HepG2 (cell line): ENCODE results near the gene SLC25A33. TPM values are rescaled to one million over a fixed set of nuclear protein-coding genes. Genes with fewer than 3 reads are reported as not detected.
A peak's percentile ranks its signal among the peaks of the same experiment; 100 is the strongest.

Experiments used
- ARHGAP35 ChIP-seq: sonication (generic); formaldehyde crosslinking; IDR thresholded peaks from 2 replicates; pipeline ENCODE4 v1.9.0; 2022; ENCODE audit warnings: mild to moderate bottlenecking, inconsistent platforms, moderate library complexity, missing genetic modification reagents, borderline replicate concordance
- ARID2 ChIP-seq: sonication (generic); formaldehyde crosslinking; IDR thresholded peaks from 2 replicates; pipeline ENCODE4 v1.8.1; 2022; ENCODE audit warnings: mild to moderate bottlenecking, missing genetic modification reagents, borderline replicate concordance
- CEBPG ChIP-seq: IDR thresholded peaks from 2 replicates; pipeline ENCODE4 v1.6.1; 2016
- GZF1 ChIP-seq: sonication (generic); formaldehyde crosslinking; IDR thresholded peaks from 2 replicates; pipeline ENCODE4 v1.5.1; 2020; ENCODE audit warnings: mild to moderate bottlenecking, missing genetic modification reagents
- HOXA3 ChIP-seq: sonication (generic); formaldehyde crosslinking; IDR thresholded peaks from 2 replicates; pipeline ENCODE4 v1.5.0; 2020; ENCODE audit warnings: missing genetic modification reagents
- KLF11 ChIP-seq: IDR thresholded peaks from 2 replicates; pipeline ENCODE4 v1.6.1; 2016; ENCODE audit warnings: missing compliant biosample characterization
- KLF12 ChIP-seq: sonication (generic); formaldehyde crosslinking; IDR thresholded peaks from 2 replicates; pipeline ENCODE4 v1.4.0; 2020; ENCODE audit warnings: missing genetic modification reagents, borderline replicate concordance
- MAFG ChIP-seq: sonication (generic); formaldehyde crosslinking; IDR thresholded peaks from 2 replicates; pipeline ENCODE4 v1.5.1; 2020; ENCODE audit warnings: mild to moderate bottlenecking, missing genetic modification reagents
- MEIS2 ChIP-seq: sonication (generic); formaldehyde crosslinking; IDR thresholded peaks from 2 replicates; pipeline ENCODE4 v1.9.0; 2021; ENCODE audit warnings: mild to moderate bottlenecking, missing genetic modification reagents
- PHF21A ChIP-seq: sonication (generic); formaldehyde crosslinking; IDR thresholded peaks from 2 replicates; pipeline ENCODE4 v1.5.0; 2020; ENCODE audit warnings: mild to moderate bottlenecking, missing genetic modification reagents
- SMAD9 ChIP-seq: sonication (generic); formaldehyde crosslinking; IDR thresholded peaks from 2 replicates; pipeline ENCODE4 v1.5.1; 2020; ENCODE audit warnings: mild to moderate bottlenecking, missing genetic modification reagents
- THYN1 ChIP-seq: sonication (generic); formaldehyde crosslinking; IDR thresholded peaks from 2 replicates; pipeline ENCODE4 v1.8.1; 2023; ENCODE audit warnings: low read depth, mild to moderate bottlenecking, moderate library complexity, missing genetic modification reagents, borderline replicate concordance
- ZFP36 ChIP-seq: fragments of 150-350 bp; IDR thresholded peaks from 2 replicates; pipeline ENCODE4 v1.6.1; 2018; ENCODE audit warnings: borderline replicate concordance, low read length, low read depth; ENCODE audit not compliant: partially characterized antibody
- ZNF326 ChIP-seq: sonication (generic); formaldehyde crosslinking; IDR thresholded peaks from 2 replicates; pipeline ENCODE4 v1.4.0; 2020; ENCODE audit warnings: missing genetic modification reagents, borderline replicate concordance
- ZNF329 ChIP-seq: sonication (generic); formaldehyde crosslinking; IDR thresholded peaks from 2 replicates; pipeline ENCODE4 v1.9.0; 2021; ENCODE audit warnings: low read depth, mild to moderate bottlenecking, missing genetic modification reagents
- ZNF382 ChIP-seq: sonication (generic); formaldehyde crosslinking; IDR thresholded peaks from 2 replicates; pipeline ENCODE4 v1.5.0; 2020; ENCODE audit warnings: missing genetic modification reagents, mild to moderate bottlenecking, borderline replicate concordance
- ZNF552 ChIP-seq: sonication (generic); formaldehyde crosslinking; IDR thresholded peaks from 2 replicates; pipeline ENCODE4 v1.9.0; 2022; ENCODE audit warnings: missing genetic modification reagents, mild to moderate bottlenecking, borderline replicate concordance
- ZNF605 ChIP-seq: sonication (generic); formaldehyde crosslinking; IDR thresholded peaks from 2 replicates; pipeline ENCODE4 v1.8.0; 2022; ENCODE audit warnings: mild to moderate bottlenecking, missing genetic modification reagents
- ZNF768 ChIP-seq: sonication (generic); formaldehyde crosslinking; IDR thresholded peaks from 2 replicates; pipeline ENCODE4 v1.4.0; 2020; ENCODE audit warnings: missing genetic modification reagents
- polyA plus RNA-seq, 8 experiments: library from polyadenylated mRNA; depleted of rRNA in 3 of 8; stranded (reverse) in 7 of 8; unstranded in 1 of 8; fragments of >200 nt; fragmentation: Illumina TruSeq in 4 of 8; extraction: Trizol in 4 of 8; gene quantifications; 2 replicates each; pipeline versions ENCODE4 v1.2.1 to v1.2.3, GENCODE V29; 2011 to 2016; ENCODE audit warnings: low read depth in 4 of 8, missing spikeins in 1 of 8, mixed read lengths in 1 of 8; ENCODE audit not compliant: insufficient read depth in 1 of 8
- total RNA-seq, 5 experiments: library from RNA; depleted of rRNA; stranded (reverse); fragments of >200 nt; fragmentation: Illumina TruSeq; extraction: Trizol; gene quantifications; 2 replicates each; pipeline ENCODE4 v1.2.3, GENCODE V29; 2016; ENCODE audit warnings: low read depth in 1 of 5
- TF ChIP-seq, protein P1 (sequence below): sonication (generic); formaldehyde crosslinking; IDR thresholded peaks from 2 replicates; pipeline ENCODE4 v1.4.0; 2020; ENCODE audit warnings: missing genetic modification reagents
- TF ChIP-seq, protein P2 (sequence below): sonication (generic); formaldehyde crosslinking; conservative IDR thresholded peaks from 2 replicates; pipeline ENCODE4 v1.4.0; 2020; ENCODE audit warnings: missing genetic modification reagents
- TF ChIP-seq, protein P3 (sequence below): sonication (generic); formaldehyde crosslinking; IDR thresholded peaks from 2 replicates; pipeline ENCODE4 v1.8.1; 2023; ENCODE audit warnings: mild to moderate bottlenecking, inconsistent platforms, moderate library complexity, missing genetic modification reagents, borderline replicate concordance

The SLC25A33 gene
- total and polyA plus RNA-seq, 2 of the 13 experiments (the other 11 are each of a cell fraction or from before 2014, with no cell fraction given) = 15.4 to 50.3 TPM

DNA sequence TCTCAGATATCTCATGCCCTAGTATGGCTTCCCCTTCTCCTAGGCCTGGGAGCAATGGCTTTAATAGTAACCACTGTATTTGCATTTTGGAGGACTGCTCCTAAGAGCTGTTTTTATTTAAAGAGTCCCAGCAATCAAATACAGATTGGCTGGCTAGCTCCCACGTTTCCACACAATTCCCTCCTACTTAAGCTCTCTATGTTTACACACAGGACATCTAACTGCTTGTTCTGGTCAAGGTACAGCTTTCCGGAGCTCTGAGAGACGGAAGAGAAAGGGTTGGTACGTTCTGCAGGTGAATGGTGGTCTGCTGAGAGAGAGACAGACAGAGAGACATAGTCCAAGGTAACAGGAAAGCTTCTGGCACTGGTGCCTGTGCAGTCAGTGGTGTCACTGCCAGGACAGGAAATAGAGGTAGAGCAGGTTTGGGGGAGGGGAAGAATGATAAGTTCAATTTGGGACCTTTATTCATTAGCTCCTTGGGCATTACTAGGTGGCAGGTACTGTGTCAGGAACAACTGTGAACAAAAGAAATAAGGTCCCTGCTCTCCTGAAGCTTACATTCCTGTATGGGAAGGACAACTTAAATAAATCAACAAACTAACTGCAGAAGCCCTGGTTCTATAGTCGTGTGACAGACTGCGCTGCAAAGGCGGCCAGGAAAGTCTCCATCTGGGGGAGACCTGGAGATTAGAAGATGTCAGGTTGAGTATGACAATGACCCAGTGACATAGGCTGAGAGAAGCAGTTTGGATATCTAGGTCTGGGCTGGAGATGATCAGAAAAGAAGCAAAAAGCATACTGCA lies 1.2 kb upstream of the SLC25A33 start (continued):
- TF ChIP-seq ARHGAP35 (CRISPR knock-in tag) = no peak
- TF ChIP-seq ARID2 = no peak
- TF ChIP-seq MAFG (CRISPR knock-in tag) = no peak
- TF ChIP-seq ZNF382 (CRISPR knock-in tag) = no peak
- TF ChIP-seq, protein P1, sequence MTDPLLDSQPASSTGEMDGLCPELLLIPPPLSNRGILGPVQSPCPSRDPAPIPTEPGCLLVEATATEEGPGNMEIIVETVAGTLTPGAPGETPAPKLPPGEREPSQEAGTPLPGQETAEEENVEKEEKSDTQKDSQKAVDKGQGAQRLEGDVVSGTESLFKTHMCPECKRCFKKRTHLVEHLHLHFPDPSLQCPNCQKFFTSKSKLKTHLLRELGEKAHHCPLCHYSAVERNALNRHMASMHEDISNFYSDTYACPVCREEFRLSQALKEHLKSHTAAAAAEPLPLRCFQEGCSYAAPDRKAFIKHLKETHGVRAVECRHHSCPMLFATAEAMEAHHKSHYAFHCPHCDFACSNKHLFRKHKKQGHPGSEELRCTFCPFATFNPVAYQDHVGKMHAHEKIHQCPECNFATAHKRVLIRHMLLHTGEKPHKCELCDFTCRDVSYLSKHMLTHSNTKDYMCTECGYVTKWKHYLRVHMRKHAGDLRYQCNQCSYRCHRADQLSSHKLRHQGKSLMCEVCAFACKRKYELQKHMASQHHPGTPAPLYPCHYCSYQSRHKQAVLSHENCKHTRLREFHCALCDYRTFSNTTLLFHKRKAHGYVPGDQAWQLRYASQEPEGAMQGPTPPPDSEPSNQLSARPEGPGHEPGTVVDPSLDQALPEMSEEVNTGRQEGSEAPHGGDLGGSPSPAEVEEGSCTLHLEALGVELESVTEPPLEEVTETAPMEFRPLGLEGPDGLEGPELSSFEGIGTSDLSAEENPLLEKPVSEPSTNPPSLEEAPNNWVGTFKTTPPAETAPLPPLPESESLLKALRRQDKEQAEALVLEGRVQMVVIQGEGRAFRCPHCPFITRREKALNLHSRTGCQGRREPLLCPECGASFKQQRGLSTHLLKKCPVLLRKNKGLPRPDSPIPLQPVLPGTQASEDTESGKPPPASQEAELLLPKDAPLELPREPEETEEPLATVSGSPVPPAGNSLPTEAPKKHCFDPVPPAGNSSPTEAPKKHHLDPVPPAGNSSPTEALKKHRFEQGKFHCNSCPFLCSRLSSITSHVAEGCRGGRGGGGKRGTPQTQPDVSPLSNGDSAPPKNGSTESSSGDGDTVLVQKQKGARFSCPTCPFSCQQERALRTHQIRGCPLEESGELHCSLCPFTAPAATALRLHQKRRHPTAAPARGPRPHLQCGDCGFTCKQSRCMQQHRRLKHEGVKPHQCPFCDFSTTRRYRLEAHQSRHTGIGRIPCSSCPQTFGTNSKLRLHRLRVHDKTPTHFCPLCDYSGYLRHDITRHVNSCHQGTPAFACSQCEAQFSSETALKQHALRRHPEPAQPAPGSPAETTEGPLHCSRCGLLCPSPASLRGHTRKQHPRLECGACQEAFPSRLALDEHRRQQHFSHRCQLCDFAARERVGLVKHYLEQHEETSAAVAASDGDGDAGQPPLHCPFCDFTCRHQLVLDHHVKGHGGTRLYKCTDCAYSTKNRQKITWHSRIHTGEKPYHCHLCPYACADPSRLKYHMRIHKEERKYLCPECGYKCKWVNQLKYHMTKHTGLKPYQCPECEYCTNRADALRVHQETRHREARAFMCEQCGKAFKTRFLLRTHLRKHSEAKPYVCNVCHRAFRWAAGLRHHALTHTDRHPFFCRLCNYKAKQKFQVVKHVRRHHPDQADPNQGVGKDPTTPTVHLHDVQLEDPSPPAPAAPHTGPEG (CRISPR knock-in tag) = no peak
- no peak for TF ChIP-seq ZNF326 (CRISPR knock-in tag)
- peak; percentile 37; the same call in 1 of the 2 replicates for TF ChIP-seq ZNF552 (CRISPR knock-in tag)
- TF ChIP-seq MEIS2 (CRISPR knock-in tag) = peak; percentile 61; the same call in 1 of the 2 replicates
- TF ChIP-seq ZNF329 = no peak
- TF ChIP-seq ZFP36 = no peak
- TF ChIP-seq KLF11 (CRISPR knock-in tag) = peak; percentile 72
- peak; percentile 87 for TF ChIP-seq HOXA3 (CRISPR knock-in tag)
- no peak for TF ChIP-seq KLF12
- TF ChIP-seq, protein P2, sequence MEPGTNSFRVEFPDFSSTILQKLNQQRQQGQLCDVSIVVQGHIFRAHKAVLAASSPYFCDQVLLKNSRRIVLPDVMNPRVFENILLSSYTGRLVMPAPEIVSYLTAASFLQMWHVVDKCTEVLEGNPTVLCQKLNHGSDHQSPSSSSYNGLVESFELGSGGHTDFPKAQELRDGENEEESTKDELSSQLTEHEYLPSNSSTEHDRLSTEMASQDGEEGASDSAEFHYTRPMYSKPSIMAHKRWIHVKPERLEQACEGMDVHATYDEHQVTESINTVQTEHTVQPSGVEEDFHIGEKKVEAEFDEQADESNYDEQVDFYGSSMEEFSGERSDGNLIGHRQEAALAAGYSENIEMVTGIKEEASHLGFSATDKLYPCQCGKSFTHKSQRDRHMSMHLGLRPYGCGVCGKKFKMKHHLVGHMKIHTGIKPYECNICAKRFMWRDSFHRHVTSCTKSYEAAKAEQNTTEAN = peak; percentile 59; the same call in 1 of the 2 replicates
- peak; percentile 92 for TF ChIP-seq PHF21A (CRISPR knock-in tag)
- TF ChIP-seq, protein P3, sequence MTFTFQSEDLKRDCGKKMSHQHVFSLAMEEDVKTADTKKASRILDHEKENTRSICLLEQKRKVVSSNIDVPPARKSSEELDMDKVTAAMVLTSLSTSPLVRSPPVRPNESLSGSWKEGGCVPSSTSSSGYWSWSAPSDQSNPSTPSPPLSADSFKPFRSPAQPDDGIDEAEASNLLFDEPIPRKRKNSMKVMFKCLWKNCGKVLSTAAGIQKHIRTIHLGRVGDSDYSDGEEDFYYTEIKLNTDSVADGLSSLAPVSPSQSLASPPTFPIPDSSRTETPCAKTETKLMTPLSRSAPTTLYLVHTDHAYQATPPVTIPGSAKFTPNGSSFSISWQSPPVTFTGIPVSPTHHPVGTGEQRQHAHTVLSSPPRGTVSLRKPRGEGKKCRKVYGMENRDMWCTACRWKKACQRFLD (CRISPR knock-in tag) = no peak
- peak; percentile 67 for TF ChIP-seq ZNF605
- TF ChIP-seq THYN1 (CRISPR knock-in tag) = no peak
- no peak for TF ChIP-seq ZNF768 (CRISPR knock-in tag)
- peak; percentile 51; the same call in 1 of the 2 replicates for TF ChIP-seq GZF1 (CRISPR knock-in tag)
- TF ChIP-seq SMAD9 (CRISPR knock-in tag) = no peak
- TF ChIP-seq CEBPG = peak; percentile 71
